IPS-11a (cell line): ENCODE results near the gene HS6ST3.

Experiments used
- H3K4me3 ChIP-seq: one replicate; pipeline ENCODE4 v1.5.1; 2013; ENCODE audit warnings: low read depth, low read length, control low read depth

Gene HS6ST3

DNA sequence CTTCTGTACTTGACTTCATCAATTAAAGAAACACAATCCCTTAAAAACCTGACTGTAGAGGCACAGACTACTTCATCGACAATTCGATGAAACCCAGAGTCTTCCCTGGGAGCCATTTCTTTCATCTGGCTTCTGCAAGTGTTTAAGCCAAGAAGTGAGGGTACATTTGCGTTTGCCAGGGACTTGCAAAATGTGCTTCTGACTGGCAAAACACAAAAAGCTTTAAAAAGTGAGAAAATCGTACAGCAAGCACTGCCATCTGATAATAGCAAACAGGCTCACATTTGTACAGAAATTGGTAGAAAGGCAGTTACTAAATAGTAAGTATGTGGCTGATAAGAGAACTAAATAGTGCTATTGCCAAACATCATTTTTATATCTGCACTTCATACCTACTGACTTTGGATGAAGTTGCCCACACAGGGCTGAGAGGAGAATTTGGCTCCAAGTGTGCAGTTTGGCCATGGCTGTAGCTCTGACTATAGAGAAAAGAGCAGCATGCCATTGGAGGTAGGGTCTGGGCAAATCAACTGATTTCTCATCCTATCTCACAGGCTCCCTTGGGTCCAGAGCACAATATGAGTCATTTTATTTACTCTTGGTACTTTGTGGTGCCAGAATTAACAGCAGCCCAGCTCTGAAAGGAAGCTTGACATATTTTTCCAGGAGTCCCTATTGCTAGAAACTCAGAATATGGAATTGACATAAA, 546.2 kb downstream of the HS6ST3 start:
- H3K4me3 ChIP-seq = no peak overlapping the region

DNA sequence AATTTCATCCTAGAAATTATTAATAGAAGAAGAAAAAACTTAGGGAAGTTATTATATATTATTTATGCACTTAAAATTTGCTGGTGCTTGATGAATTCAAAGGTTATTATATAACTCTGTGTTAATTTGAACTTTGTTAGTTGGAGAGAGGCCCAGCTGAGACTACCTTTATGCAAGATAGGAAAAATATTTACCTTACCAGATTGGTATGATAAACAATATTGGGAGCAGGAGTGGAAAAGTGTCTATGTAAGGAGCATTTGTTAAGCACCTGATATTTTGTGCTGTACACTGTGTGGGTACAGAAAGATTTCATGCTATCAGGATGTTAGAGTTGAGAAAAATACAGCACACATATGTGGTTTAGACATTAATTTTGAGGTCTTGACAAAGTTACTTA, 547.1 kb downstream of the HS6ST3 start:
- no peak overlapping the region for H3K4me3 ChIP-seq

DNA sequence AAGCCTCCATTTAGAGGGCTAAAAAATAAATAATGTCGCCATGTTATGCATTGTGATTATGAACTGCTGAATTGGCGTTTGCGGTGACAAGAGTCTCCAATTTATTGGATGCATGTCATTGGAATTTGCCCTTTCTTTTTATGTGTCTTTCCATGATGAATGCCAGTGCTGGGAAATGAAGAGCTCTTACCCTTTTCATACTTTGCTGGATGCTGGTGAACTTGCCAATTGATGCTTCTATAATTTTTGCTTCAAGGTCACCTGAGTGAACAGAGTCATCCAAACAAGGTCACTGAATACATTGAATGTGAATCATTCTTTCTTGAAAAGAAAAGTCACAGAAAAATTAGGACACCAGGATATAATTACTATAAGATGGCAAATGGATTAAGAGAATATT, 556.2 kb downstream of the HS6ST3 start:
- H3K4me3 ChIP-seq = no peak overlapping the region

DNA sequence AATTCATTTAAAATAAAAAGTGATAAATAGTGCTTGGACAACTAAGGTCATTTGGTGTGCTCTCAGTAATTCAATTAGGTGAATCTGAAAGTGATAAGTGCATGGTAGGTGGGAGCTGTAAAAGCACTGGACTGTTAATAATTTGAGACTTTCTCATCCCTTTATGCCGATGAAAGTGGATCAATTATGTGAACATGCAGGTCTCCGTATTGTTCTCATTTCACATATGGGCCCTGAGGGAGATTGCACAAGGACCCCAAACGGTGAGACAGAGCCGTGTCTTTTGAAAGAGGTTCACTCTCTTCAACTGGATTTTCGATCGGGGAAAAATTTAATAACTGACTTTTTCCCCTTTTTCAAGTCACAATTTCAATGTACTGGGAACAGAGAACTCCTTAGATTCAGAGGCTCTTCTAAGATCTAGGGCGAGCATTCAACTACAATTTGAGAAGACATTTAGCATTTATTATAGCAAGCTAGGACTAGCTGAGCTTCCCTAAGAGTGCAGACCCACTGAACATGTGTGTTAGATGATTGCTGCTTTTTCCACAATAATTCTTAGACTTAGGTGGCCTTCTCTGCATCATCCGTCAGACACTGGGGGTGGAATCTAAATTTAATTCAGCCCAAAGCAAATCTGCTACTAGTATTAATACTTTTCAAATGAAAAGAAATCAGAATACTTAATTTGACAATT, 556.8 kb downstream of the HS6ST3 start:
- no peak overlapping the region for H3K4me3 ChIP-seq

DNA sequence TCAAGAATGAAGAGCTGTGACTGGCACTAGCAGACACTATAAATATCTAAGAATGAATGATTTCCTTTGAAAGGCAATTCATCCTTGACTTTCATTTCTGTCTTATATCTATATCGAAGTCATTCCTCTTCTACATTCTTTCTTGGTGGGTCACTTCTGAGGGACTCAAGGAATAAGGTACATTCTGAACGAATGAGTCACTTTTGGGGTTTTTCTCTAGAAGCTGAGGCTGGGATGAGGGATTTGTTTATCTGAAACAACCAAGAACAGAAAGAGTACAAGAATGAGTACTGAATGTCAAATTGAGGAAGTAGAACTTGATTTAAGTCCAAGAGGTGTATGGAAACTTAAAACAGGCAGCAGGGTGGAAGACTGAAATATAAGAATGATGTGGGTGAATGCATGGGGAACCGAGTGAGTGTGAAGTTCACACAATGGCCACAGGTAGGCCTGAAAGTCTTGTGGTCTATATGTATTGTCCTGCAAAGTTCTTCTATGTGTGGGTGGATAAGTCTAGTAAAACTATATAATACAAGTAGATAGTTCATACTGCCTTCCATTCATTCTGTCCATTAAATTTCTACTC, 560.5 kb downstream of the HS6ST3 start:
- H3K4me3 ChIP-seq = no peak overlapping the region

DNA sequence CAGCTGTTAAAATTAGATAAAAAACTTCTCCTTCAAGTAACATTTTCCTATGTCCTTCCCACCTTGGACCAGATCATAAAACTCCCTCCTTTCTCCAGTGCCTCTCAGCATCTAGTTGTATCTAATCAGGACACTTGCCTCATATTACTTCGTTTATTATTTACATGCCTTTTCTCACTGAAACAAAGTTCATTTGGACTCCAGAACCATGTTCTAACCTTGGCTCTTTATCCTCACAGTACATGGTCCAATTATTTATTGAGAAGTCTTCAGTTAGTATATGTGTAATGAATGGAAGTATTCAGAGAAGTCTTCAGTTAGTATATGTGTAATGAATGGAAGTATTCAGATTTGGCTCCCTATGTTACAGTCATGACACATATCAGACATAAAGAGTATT, 561.7 kb downstream of the HS6ST3 start:
- no peak overlapping the region for H3K4me3 ChIP-seq

DNA sequence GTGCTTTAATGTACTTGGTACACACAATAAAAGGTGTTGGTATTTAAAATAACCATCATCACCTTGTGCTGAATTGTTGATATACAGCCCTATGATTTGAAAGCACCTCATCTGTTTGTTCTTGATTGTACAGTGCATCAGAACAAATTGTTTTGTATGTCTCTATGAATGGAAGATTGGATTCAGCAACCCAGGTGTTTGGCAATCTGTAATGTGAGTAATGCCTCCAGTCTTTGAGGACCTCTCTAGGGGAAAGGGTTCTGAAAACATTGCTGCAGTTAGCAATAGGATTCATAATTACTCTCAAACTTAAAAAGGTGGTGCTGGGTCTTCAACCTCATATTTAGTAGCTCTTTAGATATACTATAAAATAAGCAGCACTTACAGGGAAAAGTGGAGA, 562.6 kb downstream of the HS6ST3 start:
- no peak overlapping the region for H3K4me3 ChIP-seq

DNA sequence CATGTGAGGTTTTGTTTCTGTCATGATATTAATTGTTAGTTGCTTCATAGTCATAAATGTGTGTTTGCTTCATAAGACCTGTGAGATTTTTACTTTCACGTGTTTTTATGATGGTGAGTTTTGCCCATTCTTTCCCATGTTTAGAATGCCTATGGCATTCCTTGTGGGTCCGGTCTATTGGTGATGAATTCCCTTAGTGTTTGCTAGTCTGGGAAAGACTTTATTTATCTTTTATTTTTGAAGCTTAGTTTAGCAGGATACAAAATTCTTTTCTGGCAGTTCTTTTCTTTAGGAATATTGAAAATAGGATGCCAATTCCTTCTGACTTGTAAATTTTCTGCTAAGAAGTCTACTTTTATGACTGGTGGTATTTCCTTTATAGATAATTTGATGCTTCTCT, 571.7 kb downstream of the HS6ST3 start:
- H3K4me3 ChIP-seq = no peak overlapping the region

DNA sequence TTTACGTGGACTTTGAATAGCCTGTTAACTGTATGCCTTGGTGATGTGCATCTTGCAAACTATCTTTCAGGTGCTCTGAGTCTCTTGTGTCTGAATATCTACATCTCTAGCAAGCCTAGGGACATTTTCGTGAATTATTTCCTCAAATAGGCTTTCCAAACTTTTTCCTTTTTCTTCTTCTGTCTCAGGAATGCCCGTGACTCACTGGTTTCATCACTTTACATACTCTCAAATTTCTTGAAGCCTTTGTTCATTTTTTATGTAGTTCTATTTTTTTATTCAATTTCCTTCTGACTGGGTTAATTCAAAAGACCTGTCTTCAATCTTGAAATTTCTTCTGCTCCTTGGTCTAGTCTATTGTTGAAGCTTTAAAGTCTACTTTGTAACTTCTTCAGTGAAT, 572.1 kb downstream of the HS6ST3 start:
- no peak overlapping the region for H3K4me3 ChIP-seq

DNA sequence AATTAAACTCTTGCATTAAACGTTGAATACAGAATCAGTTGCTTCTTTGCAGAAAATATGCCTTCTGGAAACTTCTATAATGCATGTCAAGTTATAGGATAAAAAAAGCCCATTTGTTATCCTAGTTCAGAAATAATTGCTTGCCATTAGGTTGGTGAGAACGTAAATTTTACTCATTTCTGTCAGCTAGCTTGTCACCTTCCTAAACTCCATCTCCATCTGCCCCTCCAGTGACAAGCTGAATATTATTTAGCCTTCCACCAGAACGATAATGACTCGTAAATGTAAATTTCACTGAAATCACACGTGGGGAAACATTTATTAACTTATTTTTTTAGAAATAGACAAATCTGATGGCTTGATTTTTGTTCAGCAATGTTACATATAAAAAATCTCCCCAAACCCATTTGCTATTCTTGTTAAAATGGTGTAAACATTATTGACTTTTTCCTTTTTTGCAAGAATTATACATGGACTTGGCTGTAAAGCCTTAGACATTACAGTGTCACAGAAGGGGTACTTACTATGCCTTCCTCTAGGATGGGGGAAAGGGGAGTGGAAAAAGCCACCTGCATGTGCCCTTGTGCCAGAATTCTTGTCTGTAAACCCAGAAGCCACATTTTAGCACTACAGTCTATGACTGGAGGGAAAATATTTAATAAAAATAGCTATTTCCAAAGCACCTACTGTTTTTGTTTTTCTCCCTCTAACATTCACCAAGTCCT, 577.5 kb downstream of the HS6ST3 start:
- no peak overlapping the region for H3K4me3 ChIP-seq

DNA sequence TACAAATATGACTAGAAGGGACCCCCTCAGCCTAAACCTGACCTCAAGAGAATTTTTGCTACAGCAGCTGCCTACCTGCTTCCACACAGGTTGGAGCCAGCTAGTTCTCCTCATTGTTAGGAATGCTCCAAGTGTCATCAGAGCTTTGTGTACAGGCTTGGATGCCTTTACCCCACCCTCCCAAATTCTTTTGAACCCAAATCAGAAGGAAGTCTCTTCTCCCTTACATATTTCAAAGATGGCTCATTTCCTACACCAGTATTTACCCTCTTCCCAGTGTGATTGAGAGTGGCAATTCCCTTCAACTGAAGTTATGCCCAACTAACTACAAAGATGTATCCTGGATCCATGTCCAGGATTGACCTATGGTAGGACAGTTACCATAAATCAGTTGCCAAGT, 581.2 kb downstream of the HS6ST3 start:
- no peak overlapping the region for H3K4me3 ChIP-seq

DNA sequence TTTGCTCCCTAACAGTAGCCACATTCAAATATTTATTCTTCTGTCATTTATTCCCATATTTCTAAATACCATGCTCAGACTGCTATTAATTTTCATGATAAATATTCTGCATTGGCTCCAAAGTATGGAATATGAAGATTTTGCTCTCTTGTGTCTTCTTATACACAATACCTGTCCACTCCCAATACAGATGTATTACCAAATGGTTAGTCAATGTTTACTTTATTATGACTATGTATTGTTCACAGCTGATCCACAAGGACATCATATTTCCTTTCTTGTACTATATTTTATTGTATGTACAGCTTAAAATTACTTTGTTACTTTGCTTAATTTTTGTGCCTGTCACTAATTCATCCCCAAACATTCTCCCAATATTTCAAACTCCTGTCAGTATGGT, 582.1 kb downstream of the HS6ST3 start:
- no peak overlapping the region for H3K4me3 ChIP-seq

DNA sequence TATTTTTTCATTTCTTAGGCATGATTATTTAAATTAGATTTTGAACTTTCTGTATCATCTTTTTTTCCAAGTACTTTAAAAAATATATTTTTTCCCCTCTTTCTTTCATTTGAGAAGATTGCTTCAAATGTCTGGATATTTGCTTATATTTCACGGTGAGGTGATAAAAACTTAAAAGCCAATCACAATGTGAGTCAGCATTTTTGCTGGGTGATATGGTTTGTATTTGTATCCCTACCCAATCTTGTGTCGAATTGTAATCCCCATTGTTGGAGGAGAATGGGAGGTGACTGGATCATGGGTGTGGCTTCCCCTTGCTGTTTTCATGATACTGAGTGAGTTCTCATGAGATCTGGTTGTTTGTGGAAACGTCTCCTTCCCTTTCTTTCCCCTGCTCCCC, 583.9 kb downstream of the HS6ST3 start:
- H3K4me3 ChIP-seq = no peak overlapping the region

DNA sequence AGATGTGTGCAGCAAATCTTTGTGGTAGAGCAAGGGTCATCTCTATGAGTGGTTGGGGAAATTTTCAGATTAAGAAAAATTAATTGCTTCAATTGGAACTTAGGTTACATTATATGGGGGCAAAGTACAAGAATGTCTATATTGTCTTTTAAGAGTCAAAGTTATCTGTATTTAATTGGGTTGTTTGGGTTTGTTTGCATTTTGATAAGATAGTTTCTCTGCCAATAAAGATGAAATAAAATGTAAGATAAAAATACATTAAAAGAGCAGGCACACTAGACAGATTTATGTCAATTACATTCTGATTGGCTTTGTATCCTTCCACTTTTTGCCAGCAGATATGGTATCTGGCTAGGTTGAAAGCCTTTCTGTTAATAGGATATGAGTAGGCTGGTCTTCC, 587.1 kb downstream of the HS6ST3 start:
- H3K4me3 ChIP-seq = no peak overlapping the region

DNA sequence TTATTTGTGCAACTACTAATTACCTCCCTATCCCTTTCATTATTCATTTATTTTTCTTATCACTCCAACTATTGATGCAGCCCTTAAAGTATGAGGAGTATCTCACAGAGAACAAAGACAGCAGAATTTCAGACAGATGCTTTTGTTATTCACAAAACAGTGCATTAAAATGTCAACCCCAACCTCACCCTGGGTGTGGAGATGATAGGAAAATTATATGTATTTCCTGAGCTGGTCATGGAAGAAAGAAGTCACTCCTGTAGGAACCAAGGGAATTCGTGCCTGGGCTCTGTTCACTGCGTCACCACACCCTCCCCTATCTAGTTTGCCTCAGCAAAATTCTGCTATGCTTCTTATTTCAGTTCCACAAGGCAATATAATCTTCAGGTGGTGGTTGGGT, 588.9 kb downstream of the HS6ST3 start:
- H3K4me3 ChIP-seq = no peak overlapping the region

DNA sequence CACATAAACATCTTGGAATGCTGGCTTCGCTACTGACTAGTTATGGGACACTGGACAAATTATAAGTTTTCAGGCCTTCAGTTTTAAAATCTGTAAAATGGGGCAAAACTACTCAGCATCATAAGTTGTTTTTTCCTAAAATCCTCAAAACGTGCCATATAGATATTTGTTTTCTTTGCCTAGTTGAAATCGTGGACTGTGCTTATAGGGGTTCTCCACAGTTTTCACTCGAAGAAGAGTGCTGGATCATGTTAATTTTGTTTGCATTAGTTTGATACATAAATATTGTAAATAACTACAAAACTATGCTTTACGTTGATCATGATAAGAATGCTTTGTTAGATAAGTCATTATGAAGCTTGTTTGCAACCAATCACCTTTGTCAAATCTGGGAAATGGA, 591.0 kb downstream of the HS6ST3 start:
- H3K4me3 ChIP-seq = no peak overlapping the region

DNA sequence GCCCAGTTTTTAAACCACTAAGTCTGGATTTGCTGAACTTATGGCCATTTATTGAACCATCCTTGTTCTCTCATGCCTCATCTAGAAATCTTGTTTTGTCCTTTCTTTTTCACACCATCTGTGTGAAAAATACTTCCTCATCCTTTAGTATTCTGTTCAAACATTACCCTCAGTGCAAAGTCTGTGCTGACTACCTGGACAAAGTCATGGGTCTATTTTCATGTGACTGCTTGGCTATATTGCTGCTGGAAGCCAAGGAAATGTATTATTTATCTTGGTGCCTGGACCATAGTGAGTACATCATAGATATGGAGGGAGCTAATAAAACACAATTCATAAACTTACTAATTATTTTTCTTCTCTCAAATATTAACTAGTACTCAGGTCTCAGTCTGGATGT, 591.9 kb downstream of the HS6ST3 start:
- H3K4me3 ChIP-seq = no peak overlapping the region

DNA sequence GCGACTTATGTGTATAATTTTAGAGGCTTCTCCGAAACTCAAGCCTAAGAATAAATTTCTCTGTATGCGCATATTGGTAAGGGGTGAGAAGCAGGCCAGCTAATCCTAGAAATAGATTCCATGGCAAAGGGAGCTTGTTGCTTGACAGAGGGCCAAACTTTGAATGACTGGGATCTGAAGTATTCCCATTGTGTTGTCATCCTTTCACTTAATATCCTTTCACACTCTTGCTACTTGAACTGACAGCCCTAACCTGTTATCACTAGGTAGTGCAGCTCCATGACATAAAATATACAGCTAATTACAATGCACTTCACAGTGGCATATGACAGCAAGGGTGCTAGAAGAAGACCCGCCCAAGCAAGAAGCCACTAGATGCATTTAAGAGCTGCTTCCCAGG, 594.6 kb downstream of the HS6ST3 start:
- H3K4me3 ChIP-seq = no peak overlapping the region

DNA sequence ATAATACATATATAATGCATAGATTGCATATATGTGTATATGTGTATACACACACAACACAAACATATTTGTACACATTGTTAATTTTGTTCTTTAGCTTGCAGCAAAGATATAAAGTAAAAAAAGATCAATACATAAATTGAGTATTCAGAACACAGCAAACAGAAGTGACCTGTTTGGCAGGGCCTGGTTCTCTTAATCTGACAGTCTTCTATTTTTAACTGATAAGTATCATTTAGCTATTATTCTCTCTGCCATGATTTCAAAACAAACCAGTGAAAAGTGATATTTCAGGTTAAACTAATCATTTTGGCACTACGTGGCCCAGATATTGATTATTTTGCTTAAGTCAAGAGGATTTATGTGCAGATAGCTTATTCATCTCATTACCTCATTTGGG, 595.0 kb downstream of the HS6ST3 start:
- H3K4me3 ChIP-seq = no peak overlapping the region

DNA sequence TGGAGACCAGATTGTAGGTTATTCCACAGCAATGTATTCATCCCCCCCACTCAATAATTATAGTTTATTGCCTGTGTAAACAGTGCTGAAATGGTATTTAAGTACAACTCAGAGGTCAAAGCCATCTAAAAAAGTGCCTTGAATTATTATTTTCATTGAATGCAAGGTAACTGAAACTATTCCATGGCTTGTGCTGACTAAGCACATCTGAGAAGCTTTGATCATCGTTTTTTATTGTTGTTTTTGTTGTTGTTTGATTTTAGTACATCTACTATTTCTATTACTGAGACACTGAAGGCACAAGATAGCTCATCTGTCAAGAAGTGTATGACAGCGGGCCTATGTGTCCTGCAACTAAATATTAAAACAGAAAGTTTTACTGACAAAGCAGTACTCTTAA, 596.4 kb downstream of the HS6ST3 start:
- no peak overlapping the region for H3K4me3 ChIP-seq

DNA sequence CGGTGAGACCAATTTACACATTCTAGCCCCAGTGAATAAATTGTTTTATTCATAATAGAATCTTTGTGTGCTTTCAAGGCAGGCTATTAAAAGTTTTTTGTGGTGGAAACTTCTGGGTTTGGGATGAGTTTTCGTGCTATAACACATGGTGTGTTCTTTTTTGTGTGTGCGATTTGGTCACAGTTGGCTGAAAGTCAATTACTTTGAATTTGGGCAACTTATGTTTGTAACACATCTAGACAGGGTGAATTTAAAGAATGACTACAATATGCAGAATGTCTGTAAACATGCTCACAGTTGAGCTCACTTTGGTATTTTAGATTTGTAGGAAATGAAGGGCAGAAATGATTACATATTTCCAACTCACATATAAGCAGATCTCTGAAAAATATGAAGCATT, 597.3 kb downstream of the HS6ST3 start:
- no peak overlapping the region for H3K4me3 ChIP-seq

DNA sequence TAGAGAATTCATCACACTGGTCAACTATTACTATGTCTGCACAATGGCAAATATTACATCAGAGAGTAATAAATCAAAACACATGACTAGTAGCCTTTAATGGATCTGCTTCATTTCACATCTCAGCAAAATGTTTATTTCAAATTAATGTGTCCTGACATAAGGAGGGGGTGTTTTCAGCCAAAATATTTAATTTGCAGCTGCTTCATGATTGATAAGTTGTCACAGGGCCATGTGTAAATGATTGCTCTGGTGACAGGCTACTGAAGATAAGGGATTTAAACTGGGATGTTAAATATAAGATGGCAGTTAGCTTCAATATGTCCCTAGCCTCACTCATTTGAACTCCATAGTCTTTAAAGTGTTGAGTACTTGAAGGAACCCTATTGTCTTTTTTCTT, 601.1 kb downstream of the HS6ST3 start:
- no peak overlapping the region for H3K4me3 ChIP-seq
